ENCODE measurements around the gene LRP5. TPM values are rescaled to one million over a fixed set of nuclear protein-coding genes. Genes with fewer than 3 reads are reported as not detected.

LRP5 gene
- total RNA-seq, 1 donor from 2014 or later = 42.5 TPM

DNA sequence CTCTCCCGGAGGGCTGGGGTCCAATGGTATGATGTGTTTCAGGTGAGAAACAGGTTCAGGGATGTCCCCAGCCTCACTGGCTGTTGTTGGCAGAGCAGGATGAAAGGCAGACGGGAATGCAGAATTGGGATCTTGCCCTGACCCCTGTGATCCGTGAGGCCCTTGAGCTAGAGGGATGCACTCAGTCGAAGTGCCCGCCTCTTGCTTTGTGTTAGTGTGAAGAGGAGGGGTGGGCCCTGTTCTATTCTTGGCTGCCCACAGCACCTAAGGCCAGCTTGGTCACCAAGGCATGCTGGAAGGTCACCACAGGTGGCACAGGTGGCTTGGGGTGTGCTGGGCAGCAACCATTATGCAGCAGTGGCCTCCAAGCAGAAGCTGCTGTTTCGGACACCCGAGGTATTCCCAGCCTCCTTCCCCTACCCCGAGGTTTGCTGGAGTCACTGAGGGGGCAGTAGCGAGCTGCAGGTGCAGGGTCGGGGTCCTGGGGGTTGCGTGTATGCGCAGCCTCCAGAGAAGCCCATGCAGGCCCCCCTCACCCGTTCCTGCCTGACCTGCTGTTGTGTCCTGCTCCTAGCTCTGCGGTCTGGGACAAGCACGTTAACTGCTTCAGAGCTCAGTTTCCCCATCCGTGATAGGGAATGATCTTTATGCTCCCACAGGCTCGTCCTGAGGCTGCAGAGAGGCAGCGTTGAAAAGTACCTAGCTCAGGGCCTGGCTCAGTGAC is 13.0 kb downstream of the LRP5 start:
- intact Hi-C loops (cut with DNase I) = no loop called here
- DNase-seq (ENCODE audit: extremely low spot score in 2 of 2) = no peak
- Histone ChIP-seq H3K4me3 (no peak overlapping the region), H3K9me3 (no peaks in the 10 kb centered on the region), H3K4me1 (peaks cover 56% of the 10 kb centered on the region), H3K36me3 (no peaks in the 10 kb centered on the region), H3K27me3 (no peaks in the 10 kb centered on the region), H3K27ac (no peak overlapping the region)
- TF ChIP-seq CTCF (IDR thresholded peaks at IDR 0.05) (no peak), POLR2AphosphoS5 (IDR thresholded peaks at IDR 0.05; ENCODE audit: insufficient read depth in 1 of 2, low read depth in 1 of 2) (no peak), POLR2A (IDR thresholded peaks at IDR 0.05) (no peak)

- Histone ChIP-seq H3K27me3 (no peaks in the 10 kb centered on the region), H3K4me1 (peaks cover 56% of the 10 kb centered on the region), H3K27ac (no peak overlapping the region), H3K4me3 (no peak overlapping the region), H3K9me3 (no peaks in the 10 kb centered on the region), H3K36me3 (no peaks in the 10 kb centered on the region)
- TF ChIP-seq POLR2AphosphoS5 (IDR thresholded peaks at IDR 0.05; ENCODE audit: insufficient read depth in 1 of 2, low read depth in 1 of 2) (no peak), CTCF (IDR thresholded peaks at IDR 0.05) (no peak), POLR2A (IDR thresholded peaks at IDR 0.05) (no peak)
- no peak for DNase-seq (ENCODE audit: extremely low spot score in 2 of 2)
- intact Hi-C loops (cut with DNase I) = no loop called here
Observed at GRCh38 chr11:68325907-68326220, 13.5 kb downstream of the LRP5 start.

DNA sequence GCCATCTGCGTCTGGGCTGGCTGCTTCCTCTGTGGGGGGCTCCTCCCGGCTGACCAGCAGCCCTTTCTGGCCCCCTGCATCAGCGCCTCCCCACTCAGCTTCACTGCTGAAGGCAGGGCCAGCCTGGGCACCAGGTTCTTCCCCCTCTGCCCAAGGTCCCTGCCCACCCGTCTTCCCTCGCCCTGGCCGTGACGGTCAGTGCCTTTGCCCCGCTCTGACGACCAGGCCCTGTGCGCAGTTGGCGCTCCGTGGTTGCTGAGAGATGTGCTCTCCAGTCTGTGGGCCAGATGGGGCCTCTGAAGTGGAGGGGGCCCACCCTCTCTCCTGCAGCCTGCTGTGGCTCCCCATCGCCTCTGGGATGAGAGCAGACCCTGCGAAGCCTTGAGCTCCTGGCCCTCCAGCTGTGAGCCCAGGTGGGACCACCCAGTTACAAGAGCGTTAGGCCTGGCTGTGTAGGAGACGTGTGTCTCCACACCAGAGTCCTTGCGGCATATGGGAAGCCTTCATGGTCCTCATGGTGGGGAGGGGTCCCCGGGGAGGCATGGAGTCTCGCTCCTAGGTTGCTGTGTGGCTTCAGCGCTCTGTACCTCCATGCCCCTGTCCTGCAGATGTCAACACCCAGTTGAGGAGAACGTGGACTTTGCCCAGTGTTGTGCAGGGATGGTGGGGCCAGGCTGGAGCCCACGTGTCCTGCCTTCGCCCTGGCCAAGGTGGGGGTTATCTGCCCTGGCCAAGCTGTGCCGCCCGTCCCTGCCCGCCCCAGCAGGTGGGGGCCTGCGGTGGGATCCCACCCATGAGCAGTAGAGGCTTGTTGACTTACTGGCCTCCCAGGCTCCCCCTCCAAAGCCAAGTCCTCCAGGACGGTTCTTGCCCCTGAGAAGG is 14.2 kb downstream of the LRP5 start:
- H3K27ac ChIP-seq = no peak overlapping the region

DNA sequence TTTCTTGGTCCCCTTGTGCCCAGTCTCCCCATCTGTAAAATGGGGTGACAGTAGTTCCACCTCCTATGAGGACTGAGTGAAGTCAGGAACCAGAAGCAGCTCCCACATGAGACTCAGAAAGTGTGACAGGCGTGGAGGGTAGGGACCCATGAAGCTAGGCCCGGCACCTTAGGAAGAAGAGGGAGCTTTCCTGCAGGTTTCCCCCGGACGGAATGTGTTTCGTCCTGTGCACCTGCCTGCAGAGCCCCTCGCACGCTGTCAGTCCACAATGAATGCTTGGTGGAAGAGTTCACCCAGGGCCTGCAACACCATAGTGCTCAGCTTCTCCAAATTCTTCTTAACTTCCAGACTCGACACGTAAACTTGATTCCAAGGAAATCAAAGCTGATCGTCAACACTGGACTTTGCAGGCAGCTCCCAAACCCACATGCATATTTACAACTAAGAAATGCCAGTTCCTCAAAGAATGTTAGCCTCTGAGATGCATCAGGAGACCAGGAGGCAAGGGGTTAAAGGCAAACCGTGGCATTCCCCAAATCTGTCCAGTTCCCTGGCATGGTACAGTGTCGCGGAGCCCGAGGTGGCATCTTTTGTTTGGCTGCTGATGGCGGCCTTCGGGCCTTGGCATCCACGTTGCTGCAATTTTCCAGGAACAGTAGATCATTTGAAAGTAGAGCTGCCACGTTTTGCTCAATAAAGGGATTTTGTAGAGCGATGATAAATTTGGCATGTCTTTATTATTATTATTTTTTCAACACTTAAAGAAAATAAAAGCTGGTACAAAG is 15.4 kb downstream of the LRP5 start:
- Histone ChIP-seq H3K27ac (no peak overlapping the region), H3K36me3 (no peaks in the 10 kb centered on the region), H3K9me3 (no peaks in the 10 kb centered on the region), H3K4me3 (no peak overlapping the region), H3K27me3 (no peaks in the 10 kb centered on the region), H3K4me1 (peaks cover 59% of the 10 kb centered on the region)
- intact Hi-C loops (cut with DNase I) = no loop called here
- no peak for DNase-seq (ENCODE audit: extremely low spot score in 2 of 2)
- TF ChIP-seq CTCF (IDR thresholded peaks at IDR 0.05) = no peak

More for the DNA sequence above, 14.2 kb downstream of the LRP5 start:
- intact Hi-C loops (cut with DNase I) = no loop called here
- Histone ChIP-seq H3K27me3 (no peaks in the 10 kb centered on the region), H3K4me1 (peaks cover 61% of the 10 kb centered on the region), H3K36me3 (no peaks in the 10 kb centered on the region), H3K4me3 (no peak overlapping the region), H3K9me3 (no peaks in the 10 kb centered on the region)
- TF ChIP-seq CTCF (IDR thresholded peaks at IDR 0.05) (no peak), POLR2A (IDR thresholded peaks at IDR 0.05) (no peak), POLR2AphosphoS5 (IDR thresholded peaks at IDR 0.05; ENCODE audit: insufficient read depth in 1 of 2, low read depth in 1 of 2) (no peak)
- no peak for DNase-seq (ENCODE audit: extremely low spot score in 2 of 2)

Measured in vagina (tissue), 2 donors.